GM18861 (cell line): ENCODE data around the gene PPP2R2B.

Source experiments
- ATAC-seq: cut with Tn5 transposase; IDR thresholded peaks from one replicate; pipeline ENCODE4 v1.9.1; 2021; ENCODE audit not compliant: unreplicated experiment

The PPP2R2B gene

GRCh38 chr5:146878476-146879172, at the start of gene PPP2R2B:
Gene PPP2R2B (minus strand): TSS chr5:146878757.
- no peak for ATAC-seq

DNA sequence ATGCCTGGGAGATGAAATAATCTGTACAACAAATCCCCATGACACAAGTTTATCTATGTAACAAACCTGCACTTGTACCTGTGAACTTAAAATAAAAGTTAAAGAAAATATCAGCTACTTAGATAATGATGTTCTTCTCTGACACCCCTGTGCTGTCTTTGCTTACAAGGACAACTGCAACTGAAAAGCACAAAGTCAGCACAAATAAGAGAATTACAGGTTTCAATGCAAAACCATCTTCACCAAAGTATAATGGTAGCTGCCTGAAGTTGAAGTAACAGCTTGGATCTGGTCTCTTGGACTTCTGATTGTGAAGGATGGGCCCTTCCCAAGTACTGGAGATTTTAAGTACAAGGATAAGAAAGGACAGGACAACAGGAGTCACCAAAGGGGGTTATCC, 45.6 kb upstream of the PPP2R2B start:
- ATAC-seq, result no peak

DNA sequence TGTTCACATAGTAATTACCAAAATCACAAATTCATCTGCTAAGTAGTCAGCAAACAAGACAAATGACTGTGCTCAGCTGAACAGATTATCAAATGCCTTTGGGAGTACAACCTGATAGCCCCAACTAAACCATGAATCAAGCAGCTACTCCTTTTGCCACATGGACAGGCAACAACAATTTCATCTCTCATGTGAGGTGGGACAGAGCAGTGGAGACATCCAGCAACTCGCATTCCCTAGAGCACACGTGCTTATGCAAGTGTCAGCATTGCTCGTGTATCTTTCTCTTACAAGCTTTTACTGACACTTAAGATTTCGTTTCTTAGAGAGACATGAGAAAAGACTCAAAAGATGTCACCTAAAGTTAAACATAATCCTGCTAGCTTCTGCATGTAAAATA, 42.7 kb upstream of the PPP2R2B start:
- no peak for ATAC-seq

DNA sequence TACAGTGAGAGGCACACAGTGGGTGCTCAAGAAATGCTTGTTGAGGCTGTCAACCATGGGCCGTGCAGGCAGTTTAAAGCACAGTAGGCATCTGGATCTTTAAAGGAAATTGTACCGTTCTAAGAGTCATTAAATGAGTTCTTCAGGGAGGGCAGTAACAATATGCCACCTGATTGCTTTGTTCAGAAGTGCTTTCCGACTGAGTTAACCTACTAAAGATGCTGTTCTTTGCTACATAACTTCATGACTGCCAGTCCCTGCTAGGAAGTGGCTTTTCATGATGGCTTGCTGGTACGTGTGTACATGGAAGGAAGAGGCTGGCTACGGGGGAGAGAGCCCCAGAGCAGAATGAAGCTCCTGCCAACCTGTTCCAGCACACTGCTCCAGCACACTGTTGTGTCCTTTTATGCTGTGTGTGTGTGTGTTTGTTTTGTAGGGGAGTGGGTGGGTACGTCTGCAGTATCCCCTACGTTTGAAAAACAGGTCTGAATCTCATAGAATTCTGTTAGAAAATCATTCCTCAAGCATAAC, 41.9 kb upstream of the PPP2R2B start:
- no peak for ATAC-seq

DNA sequence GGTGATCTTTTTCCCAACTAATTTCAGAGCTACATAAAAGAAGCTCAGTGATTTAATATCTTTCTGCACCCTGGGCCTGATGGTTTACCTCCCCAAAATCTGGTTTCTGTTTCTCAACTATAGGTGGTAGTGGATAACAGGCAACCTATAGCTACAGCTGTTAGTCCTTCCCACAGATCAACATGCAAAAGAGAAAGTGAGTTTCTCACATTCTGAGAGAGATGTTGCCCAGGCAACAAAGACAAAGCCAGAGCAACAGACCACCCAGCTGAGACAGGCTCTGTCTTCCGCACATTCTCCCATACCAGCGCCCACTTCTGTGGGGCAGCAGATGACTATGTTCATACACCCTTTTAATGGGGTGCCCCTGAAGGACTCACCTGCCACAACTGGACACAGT, 40.7 kb upstream of the PPP2R2B start:
- ATAC-seq, result no peak

GRCh38 chr5:146917931-146918330, 39.4 kb upstream of the PPP2R2B start:
- no peak for ATAC-seq

DNA sequence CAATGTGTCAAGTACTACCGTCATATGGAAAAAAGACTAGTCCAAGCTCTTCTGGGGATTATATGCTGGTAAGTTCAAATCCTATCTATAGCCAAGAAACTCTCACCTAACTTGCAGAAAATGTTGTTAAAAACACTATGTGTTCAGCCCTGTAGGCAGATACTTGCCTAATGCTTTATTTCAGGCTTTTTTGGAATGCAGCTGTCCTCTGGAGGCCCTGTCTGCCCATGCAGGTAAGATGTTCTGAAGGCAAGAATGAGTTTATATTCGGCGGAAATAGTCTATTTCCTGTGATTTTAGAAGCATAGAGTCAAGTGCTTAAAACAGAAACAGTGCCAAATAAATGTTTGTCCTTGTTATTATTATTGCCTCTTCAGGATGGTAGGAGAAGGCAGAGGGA, 34.3 kb upstream of the PPP2R2B start:
- ATAC-seq, result no peak

GRCh38 chr5:146910239-146910638, 31.7 kb upstream of the PPP2R2B start:
- ATAC-seq, result no peak

GRCh38 chr5:146909255-146910068, 30.9 kb upstream of the PPP2R2B start:
- ATAC-seq, result no peak

GRCh38 chr5:146906803-146907202, 28.2 kb upstream of the PPP2R2B start:
- ATAC-seq, result no peak

GRCh38 chr5:146904890-146905289, 26.3 kb upstream of the PPP2R2B start:
- no peak for ATAC-seq

DNA sequence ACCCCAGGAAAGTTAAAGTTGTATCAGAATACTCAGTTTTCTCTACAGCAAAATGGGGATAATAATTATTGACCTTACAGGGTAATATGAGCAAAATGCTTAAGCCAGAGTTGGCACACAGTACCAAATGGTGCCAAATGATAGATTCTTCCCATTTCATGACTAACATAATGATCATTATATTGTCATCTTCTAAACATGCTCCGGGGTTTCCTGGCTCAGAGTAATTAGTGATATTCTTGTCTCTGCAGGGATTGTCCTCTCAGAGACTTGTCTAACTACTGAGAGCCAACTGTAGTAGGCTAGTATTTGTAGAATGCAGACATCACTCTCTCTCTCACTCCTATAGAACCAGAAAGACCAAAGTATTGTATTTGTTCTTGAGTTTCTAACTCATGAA, 25.2 kb upstream of the PPP2R2B start:
- ATAC-seq, result no peak

GRCh38 chr5:146902471-146902870, 23.9 kb upstream of the PPP2R2B start:
- ATAC-seq, result no peak

- no peak for ATAC-seq
Measured at GRCh38 chr5:146897061-146897460, 18.5 kb upstream of the PPP2R2B start.

DNA sequence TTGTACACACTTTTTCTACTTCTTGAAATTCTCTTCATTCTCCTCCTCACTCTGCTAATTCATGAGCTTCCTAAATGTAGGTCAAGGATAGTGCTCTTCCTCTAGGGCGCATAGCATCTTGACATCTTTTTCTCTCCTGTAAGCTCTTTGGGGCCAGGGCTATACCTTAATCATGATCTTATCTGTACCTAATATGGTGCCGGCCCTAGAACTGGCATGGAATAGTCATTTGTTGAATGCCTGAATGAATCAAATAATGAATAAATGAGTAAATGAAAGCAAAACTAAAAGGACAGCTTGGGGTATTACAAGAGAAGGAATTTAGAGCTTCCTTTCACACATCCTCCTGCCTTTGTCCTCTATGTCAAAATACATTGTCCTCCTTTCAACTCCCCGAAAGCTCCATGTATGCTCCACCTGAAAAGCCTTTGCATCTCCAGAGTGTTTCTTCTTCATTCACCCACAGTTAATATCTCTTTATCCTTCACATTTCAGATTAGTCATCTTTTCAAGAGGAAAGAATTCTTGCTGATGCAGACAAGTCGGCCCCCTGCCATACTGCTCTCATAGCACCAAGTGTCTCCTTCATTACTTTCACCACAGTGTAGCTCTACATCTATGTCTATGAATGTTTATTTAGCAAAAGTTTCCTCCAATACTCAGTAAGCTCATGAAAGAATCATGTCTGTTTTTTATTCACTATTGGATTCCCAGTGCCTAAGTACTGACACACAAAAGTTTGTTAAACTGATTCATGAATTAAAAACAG, 16.4 kb upstream of the PPP2R2B start:
- no peak for ATAC-seq

- no peak for ATAC-seq
Measured at GRCh38 chr5:146893991-146894390, 15.4 kb upstream of the PPP2R2B start.

- no peak for ATAC-seq
Measured at GRCh38 chr5:146892231-146892630, 13.7 kb upstream of the PPP2R2B start.

DNA sequence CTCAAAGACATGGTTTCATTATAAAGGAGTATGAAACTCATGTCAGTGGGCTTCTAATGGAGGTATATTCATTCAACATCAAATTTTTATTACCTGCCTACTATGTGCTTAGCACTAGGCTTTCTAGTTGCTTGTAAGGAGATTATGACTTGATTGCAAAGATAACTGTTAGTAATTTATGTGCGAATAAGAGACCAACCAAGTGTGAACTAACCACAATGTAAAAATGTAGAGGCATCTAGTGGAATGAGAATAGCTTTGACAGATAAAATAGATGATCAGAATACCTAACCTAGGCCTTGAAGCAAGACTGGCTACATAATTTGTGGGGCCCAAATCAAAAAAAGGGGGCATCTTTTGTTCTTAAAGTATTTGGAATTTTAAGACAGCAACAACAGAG, 13.0 kb upstream of the PPP2R2B start:
- no peak for ATAC-seq

GRCh38 chr5:146890731-146891440, 12.3 kb upstream of the PPP2R2B start:
- ATAC-seq, result no peak

DNA sequence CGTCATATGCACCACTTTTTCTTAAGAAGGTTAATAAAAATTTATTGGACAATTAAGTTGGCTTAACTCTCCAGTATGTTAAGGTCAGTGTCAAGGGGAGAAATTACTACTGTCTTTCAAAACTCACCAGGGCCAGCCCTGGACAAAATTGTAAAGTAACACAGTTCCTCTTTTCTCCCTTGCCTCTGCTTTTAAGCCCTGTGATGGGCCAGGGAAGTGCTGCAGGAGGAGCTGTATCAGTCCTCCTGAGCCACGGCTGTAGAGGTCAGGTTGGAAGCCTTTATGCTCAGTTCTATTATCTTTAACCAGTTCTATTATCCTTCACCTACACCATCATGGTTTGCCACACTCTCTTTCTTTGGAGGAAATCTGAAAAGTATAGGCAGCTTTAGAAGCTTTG, 11.5 kb upstream of the PPP2R2B start:
- ATAC-seq, result no peak

GRCh38 chr5:146889169-146889568, 10.6 kb upstream of the PPP2R2B start:
- ATAC-seq, result no peak
